IPS-NIHi7 (cell line): ENCODE results near the gene ANXA10.
"Not testable (repeated sequence)": the region's sequence is repeated elsewhere in the genome, so short reads cannot be mapped to it uniquely, and the experiment has no call there.

Experiments used
- DNase-seq: peaks from one replicate; pipeline ENCODE4 v3.0.0; 2012; ENCODE audit warnings: mixed read lengths; ENCODE audit errors: extremely low spot score

Gene ANXA10

GRCh38 chr4:168154546-168155277 is 62.4 kb downstream of the ANXA10 start:
- no peak for DNase-seq

GRCh38 chr4:168162604-168163003 is 70.3 kb downstream of the ANXA10 start:
- no peak for DNase-seq

- no peak for DNase-seq
Measured at GRCh38 chr4:168163106-168163505, 70.8 kb downstream of the ANXA10 start.

DNA sequence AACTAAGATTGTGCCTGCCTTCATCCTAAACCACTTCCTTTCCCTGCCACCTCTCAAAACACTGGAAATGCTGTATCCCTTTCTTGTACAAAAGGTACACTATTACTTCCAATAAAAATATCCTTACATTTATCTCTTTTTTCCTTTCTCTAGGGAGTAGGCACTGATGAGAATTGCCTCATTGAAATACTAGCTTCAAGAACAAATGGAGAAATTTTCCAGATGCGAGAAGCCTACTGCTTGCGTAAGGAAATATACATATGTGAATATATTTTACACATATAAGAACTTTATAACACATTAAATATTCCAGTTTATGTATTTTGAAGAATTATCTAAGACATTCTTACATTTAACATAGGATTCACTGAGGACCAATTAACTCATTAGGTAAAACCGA is 71.7 kb downstream of the ANXA10 start:
- DNase-seq = no peak

DNA sequence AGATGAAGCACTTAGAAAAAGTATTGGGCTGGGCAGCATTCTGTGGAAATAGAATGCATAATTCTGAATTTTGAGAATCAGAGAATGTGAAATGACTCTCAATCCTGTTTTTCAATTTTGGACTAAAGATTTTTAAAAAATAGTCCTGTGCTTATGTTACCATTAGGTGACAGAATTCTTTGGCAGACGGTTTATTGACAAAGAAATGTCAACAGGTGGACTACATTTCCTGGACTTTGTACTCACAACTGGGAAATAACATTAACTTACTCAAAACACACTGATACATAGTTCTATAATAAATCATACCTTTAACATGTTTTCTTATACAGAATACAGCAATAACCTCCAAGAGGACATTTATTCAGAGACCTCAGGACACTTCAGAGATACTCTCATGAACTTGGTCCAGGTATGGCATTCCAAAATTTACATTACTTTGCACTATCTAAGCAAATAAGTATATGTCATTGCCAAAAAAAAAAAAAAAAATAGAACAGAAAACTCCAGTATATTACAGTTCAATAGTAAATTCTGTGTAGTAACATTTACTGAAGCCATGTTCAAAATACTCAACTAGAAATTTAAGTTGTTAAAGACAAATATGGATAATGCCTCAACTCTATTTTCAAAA is 72.7 kb downstream of the ANXA10 start:
- no peak for DNase-seq

DNA sequence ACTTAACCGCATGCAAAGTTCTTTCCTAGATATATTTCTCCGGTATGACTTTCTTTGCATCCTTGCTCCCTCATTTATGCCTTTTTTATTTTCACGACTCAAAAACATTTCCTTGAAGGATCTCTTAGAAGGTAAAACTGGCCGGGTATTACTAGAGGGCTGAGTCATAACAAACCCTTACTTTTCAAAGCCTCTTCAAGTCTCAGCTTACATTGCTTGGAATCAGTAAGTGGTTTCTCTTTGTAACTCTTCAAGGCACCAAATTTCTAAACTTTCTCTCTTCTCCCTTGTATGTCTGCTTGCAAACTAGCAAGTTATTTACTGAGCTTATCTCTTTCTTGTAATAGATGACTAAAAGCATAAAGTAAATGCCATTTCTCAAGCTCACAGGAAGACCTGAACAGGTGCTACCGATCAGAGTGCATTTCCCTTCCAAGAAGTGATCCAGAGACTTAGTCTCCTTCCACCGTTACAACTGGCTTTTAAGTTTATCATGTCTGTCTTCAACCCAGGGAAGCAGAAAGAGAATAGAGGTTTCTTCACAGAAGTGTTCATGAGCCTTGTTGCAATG is 75.5 kb downstream of the ANXA10 start:
- DNase-seq = no peak

GRCh38 chr4:168174308-168174707 is 82.0 kb downstream of the ANXA10 start:
- DNase-seq = no peak

DNA sequence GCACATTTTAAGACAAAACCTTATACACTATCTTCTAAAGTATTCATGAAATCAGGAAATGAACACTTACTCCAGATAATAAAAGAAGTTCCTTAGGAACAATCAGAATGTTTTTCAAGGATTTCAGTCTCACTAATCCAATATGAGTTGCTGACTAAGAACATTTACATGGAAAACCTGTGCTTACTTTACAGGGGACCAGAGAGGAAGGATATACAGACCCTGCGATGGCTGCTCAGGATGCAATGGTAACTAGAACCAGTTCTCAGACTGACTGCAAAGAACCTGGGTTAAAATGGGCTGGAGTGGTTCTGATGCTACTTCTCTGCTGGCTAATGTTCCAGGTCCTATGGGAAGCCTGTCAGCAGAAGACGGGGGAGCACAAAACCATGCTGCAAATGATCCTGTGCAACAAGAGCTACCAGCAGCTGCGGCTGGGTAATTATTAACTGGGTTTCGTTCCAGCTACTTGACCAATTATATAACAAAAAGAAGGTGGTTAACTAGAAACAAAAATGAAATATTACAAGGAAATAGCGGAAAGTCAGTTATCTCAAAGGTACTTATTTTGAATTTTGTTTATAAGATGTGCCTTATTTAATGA is 85.3 kb downstream of the ANXA10 start:
- DNase-seq = no peak

- DNase-seq = no peak
Measured at GRCh38 chr4:168183717-168184571, 91.6 kb downstream of the ANXA10 start.

DNA sequence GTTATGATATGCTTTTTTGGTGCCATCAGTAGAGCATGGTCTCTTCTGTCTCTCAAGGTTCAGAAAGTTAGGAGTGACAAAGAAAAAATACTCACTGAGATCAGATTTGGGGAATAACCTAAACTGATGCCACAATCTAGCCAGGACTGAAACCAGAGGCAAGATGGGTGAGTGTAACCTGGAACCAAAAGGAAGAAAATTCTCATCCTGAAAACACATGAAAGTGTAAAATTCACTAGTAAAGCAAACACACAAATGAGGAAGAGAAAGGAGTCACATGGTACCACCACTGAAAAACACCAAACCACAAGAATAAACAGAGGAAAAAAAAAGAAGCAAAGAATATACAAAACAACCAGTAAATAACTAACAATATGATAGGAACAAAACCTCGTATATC is 96.4 kb downstream of the ANXA10 start:
- no peak for DNase-seq

- no peak for DNase-seq
Measured at GRCh38 chr4:168197926-168198325, 105.6 kb downstream of the ANXA10 start.

DNA sequence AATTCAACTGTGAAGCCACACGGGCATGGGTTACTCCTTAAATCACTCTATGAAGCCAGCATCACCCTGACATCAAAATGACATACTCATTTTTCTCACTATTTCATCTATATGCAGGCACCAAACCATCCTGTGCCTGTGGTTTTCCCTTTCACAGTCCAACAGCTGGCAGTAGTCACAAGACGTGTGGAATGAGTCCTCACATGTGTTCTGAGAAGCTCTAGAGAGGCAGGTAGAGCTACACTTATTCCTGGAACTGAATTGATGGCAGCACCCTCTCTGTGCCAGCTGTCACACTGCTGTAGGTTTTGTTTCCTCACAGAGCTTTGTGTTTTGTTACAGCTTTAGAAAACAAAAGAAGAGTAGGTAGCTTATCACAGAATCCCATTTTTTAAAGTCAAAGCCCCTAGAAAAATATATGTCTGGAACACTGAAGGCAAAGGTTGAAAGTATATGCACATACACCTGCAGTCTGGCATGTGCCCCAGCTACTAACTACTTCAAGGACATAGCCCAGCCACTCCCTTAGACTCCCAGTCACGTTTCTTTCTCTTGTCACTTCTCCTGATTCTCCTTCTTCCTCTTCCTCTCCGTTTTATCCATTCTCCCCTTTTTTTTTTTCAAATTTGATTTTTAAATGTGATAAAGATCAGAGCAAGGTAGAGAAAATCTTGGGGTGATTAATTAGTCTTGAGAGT is 107.1 kb downstream of the ANXA10 start:
- no peak for DNase-seq

DNA sequence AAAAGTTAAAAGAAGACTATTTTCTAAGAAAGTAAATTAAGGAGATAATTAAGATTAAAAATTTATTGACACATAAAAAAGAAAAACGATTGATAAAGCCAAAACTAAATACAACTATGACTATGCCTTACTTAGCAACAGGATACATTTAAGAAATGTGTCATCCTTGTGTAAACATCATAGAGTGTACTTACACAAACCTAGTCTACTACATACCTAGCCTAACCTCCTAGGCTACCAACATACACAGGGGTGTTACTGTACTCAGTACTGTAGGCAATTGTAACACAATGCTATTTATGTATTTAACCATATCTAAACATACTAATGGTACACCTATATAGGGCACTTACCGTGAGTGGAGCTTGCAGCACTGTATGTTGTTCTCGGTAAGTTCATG is 108.3 kb downstream of the ANXA10 start:
- no peak for DNase-seq

DNA sequence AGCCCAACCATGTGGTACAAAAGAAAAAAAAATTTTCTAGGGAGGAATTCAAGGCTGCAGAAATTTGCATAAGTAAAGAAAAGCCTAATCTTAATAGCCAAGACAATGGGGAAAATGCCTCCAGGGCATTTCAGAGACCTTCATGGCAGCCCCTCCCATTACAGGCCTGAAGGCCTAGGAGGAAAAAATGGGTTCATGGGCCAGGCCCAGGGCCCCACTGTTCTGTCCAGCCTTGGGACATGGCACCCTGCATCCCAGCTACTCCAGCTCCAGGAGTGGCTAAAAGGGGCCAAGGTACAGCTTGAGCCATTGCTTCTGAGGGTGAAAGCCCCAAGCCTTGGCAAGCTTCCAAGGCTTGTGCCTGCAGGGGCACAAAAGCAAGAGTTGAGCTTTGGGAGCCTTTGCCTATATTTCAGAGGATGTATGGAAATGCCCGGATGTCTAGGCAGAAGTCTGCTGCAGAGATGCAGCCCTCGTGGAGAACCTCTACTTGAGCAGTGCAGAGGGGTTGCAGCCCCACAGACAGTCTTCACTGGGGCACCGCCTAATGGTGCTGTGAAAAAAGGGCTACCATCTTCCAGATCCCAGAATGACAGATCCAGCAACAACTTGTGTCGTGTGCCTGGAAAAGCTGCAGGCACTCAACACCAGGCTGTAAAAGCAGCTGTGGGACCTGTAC is 111.0 kb downstream of the ANXA10 start:
- DNase-seq = no peak

DNA sequence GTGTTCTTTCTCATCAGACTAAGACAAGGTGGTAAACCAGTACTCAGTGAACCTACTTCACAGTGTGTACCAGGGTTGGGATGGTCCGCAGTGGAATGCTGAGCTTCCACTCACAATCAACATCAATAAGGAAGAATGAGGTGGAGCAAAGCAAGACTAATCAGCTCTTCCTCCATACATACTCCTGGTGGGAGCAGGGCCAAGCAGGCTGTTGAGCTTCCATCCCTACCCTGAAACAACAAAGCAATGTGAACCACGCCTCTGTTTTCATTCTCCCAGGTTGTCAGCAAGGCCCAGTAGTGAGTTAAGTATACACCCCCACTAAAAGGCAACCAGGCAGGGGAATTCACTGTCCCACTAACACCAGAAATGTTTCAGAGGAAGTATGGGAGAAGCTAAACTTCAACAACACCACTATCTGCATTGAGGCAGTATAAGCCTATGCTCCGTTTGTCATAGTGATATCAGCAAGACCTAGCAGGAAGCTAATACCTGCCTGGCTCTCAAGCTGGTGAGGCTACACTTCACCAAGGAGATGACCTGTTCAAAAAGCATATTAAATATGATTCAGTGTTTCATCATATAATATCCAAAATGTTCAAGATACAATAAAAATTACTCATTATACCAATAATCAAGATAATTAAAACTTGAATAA is 116.7 kb downstream of the ANXA10 start:
- no peak for DNase-seq

DNA sequence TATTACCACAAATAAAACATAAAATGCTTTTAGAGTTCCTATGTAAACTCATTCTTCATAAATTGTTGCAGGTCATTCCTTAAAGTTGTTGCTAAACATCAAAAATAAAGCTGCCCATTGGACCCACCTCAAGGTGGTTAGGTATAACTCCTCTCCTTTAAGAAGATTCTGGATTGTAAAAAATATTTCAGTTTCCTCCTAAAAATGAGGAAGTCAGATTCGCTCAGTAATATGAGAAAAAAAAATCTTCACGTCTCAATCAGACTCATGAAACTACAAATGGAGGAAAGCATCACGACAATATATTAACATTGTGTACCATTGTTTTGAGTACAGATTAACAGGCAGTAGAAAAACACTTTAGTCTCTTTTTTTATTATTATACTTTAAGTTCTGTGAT is 120.3 kb downstream of the ANXA10 start:
- DNase-seq = no peak

DNA sequence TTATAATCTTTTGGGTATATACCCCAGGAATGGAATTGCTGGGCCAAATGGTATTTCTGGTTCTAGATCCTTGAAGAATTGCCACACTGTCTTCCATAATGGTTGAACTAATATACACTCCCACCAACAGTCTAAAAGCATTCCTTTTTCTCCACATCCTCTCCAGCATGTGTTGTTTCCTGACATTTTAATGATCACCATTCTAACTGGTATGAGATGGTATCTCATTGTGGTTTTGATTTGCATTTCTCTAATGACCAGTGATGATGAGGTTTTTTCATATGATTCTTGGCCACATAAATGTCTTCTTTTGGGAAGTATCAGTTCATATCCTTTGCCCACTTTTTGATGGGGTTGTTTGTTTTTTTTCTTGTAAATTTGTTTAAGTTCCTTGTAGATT is 121.2 kb downstream of the ANXA10 start:
- DNase-seq = not testable (repeated sequence)

- no peak for DNase-seq
Measured at GRCh38 chr4:168218645-168219044, 126.3 kb downstream of the ANXA10 start.

DNA sequence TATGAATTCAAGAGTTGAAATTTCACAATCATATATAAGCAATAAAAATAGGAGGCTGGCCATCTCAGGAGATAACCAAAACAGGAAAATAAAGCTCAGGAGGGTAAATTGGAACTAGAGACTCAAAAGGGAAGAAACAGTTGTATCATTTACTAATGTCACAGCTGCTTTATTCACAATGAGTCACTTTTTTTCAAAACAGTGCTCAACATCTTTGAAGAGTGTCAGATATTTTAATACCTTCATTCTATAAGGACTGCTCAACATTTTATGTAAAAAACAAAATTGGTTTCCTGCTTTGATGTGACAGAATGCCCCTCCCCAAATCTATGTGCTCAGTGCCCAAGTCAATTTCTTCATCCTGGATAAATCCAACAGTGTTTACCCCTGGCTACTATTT is 128.6 kb downstream of the ANXA10 start:
- no peak for DNase-seq

DNA sequence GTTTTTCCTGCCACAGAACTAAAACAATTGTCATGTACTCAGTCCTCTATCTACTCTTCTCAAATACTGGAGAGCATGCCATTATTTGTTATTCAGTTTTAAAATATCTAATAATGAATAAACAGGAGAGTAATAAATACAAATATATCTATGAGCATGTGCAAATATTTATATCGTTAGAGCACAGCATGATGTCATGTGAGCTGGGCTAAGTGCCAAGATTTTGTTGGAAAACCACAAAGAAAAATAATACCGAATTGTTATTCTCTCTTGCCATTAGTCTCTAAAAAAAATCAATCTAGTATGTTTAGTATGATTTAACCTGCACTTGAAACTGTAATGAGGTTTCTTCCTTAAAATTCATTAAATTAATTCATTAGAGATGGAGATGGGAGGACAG is 129.0 kb downstream of the ANXA10 start:
- no peak for DNase-seq
